Measurements from ENCODE around the gene PLXNA1.

GRCh38 chr3:127027061-127027735, 44.3 kb downstream of the PLXNA1 start:
- TF ChIP-seq, protein P1, sequence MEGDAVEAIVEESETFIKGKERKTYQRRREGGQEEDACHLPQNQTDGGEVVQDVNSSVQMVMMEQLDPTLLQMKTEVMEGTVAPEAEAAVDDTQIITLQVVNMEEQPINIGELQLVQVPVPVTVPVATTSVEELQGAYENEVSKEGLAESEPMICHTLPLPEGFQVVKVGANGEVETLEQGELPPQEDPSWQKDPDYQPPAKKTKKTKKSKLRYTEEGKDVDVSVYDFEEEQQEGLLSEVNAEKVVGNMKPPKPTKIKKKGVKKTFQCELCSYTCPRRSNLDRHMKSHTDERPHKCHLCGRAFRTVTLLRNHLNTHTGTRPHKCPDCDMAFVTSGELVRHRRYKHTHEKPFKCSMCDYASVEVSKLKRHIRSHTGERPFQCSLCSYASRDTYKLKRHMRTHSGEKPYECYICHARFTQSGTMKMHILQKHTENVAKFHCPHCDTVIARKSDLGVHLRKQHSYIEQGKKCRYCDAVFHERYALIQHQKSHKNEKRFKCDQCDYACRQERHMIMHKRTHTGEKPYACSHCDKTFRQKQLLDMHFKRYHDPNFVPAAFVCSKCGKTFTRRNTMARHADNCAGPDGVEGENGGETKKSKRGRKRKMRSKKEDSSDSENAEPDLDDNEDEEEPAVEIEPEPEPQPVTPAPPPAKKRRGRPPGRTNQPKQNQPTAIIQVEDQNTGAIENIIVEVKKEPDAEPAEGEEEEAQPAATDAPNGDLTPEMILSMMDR (IDR thresholded peaks at IDR 0.05; ENCODE audit: poor library complexity): no peak
- TF ChIP-seq EZH2 (IDR thresholded peaks at IDR 0.05; ENCODE audit: borderline replicate concordance): no peak
